HEK293 (cell line): ENCODE data around the gene EEF1A2.

ENCODE experiments used
- CTCF ChIP-seq: fragments of 450-650 bp; formaldehyde crosslinking; IDR thresholded peaks from 2 replicates; pipeline ENCODE4 v1.5.1; 2016; ENCODE audit warnings: missing biosample characterization, missing genetic modification characterization
- SP7 ChIP-seq: fragments of 450-650 bp; formaldehyde crosslinking; IDR thresholded peaks from 2 replicates; pipeline ENCODE4 v1.5.1; 2016; ENCODE audit warnings: missing biosample characterization, missing genetic modification characterization
- ZBTB1 ChIP-seq: fragments of 450-650 bp; formaldehyde crosslinking; IDR thresholded peaks from 2 replicates; pipeline ENCODE4 v1.5.1; 2016; ENCODE audit warnings: missing biosample characterization, missing genetic modification characterization
- ZBTB20 ChIP-seq: fragments of 450-650 bp; formaldehyde crosslinking; IDR thresholded peaks from 2 replicates; pipeline ENCODE4 v1.5.1; 2016; ENCODE audit warnings: missing biosample characterization, missing genetic modification characterization
- ZBTB21 ChIP-seq: fragments of 450-650 bp; formaldehyde crosslinking; IDR thresholded peaks from 2 replicates; pipeline ENCODE4 v1.5.1; 2017; ENCODE audit warnings: missing biosample characterization, missing genetic modification characterization
- ZBTB7A ChIP-seq: fragments of 450-650 bp; formaldehyde crosslinking; IDR thresholded peaks from 2 replicates; pipeline ENCODE4 v1.5.1; 2016; ENCODE audit warnings: low read depth, missing biosample characterization, missing genetic modification characterization
- ZNF132 ChIP-seq: fragments of 450-650 bp; formaldehyde crosslinking; IDR thresholded peaks from 2 replicates; pipeline ENCODE4 v1.5.1; 2017; ENCODE audit warnings: missing biosample characterization, missing genetic modification characterization, borderline replicate concordance
- ZNF530 ChIP-seq: fragments of 450-650 bp; formaldehyde crosslinking; IDR thresholded peaks from 2 replicates; pipeline ENCODE4 v1.5.1; 2016; ENCODE audit warnings: low read depth, missing biosample characterization, missing genetic modification characterization
- ZNF560 ChIP-seq: fragments of 450-650 bp; formaldehyde crosslinking; IDR thresholded peaks from 2 replicates; pipeline ENCODE4 v1.5.1; 2017; ENCODE audit warnings: missing biosample characterization, missing genetic modification characterization, borderline replicate concordance
- ZNF623 ChIP-seq: fragments of 450-650 bp; formaldehyde crosslinking; IDR thresholded peaks from 2 replicates; pipeline ENCODE4 v1.5.1; 2016; ENCODE audit warnings: missing biosample characterization, missing genetic modification characterization

DNA sequence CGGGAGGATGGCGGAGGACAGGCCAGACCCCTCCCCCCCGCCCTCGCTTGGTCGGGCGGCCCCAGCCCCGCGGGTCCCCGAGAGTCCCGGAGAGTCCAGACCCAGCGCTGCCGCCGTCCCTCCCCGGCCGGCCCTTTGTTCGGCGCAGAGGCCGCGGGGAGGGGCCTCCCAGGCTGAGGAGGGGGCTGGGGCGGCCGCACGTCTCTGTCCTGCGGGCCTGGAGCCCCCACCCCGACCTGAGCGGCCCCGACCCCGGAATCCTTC is 27.2 kb downstream of the EEF1A2 start:
- no peak for TF ChIP-seq SP7
- TF ChIP-seq CTCF (tag by site-specific recombination): no peak
- no peak for TF ChIP-seq ZBTB21 (tag by site-specific recombination)
- no peak for TF ChIP-seq ZNF530 (tag by site-specific recombination)
- TF ChIP-seq ZBTB20 (tag by site-specific recombination): no peak
- no peak for TF ChIP-seq ZBTB7A
- TF ChIP-seq ZBTB1 (tag by site-specific recombination): no peak
- TF ChIP-seq ZNF132 (tag by site-specific recombination): no peak
- no peak for TF ChIP-seq ZNF623 (tag by site-specific recombination)
- TF ChIP-seq ZNF560 (tag by site-specific recombination): no peak
